A549 (cell line): ENCODE measurements around the gene SKI.

Experiments used
- CBX2 ChIP-seq: fragments of 200-600 bp; sonication (generic); IDR thresholded peaks from 2 replicates; pipeline ENCODE4 v1.6.1; 2016; ENCODE audit warnings: low read depth, mild to moderate bottlenecking, borderline replicate concordance
- CHD2 ChIP-seq: fragments of 150-350 bp; IDR thresholded peaks from 2 replicates; pipeline ENCODE4 v1.6.1; 2014; ENCODE audit warnings: low read length; ENCODE audit not compliant: partially characterized antibody
- CTCF ChIP-seq: fragments of >200 bp; sonication (Bioruptor Twin); formaldehyde crosslinking; IDR thresholded peaks from 3 replicates; pipeline ENCODE4 v1.5.1; 2016
- ELK1 ChIP-seq: fragments of 150-350 bp; IDR thresholded peaks from 2 replicates; pipeline ENCODE4 v1.6.1; 2014; ENCODE audit warnings: low read depth, mild to moderate bottlenecking, low read length
- ESRRA ChIP-seq: fragments of 150-350 bp; IDR thresholded peaks from 2 replicates; pipeline ENCODE4 v1.6.1; 2014; ENCODE audit warnings: mild to moderate bottlenecking, low read length, borderline replicate concordance
- HOXA7 ChIP-seq: fragments of 250-450 bp; sonication (Bioruptor Pico); IDR thresholded peaks from 2 replicates; pipeline ENCODE4 v1.5.0; 2020; ENCODE audit warnings: mild to moderate bottlenecking, moderate library complexity
- MAZ ChIP-seq: fragments of 150-350 bp; IDR thresholded peaks from 2 replicates; pipeline ENCODE4 v1.6.1; 2014; ENCODE audit warnings: antibody characterized with exemption, low read depth, low read length, borderline replicate concordance
- MYC ChIP-seq: IDR thresholded peaks from 2 replicates; pipeline ENCODE4 v1.6.1; 2012; ENCODE audit warnings: mild to moderate bottlenecking, inconsistent platforms, low read length, improper control_type of control experiment, borderline replicate concordance
- NPAS2 ChIP-seq: fragments of 250-450 bp; sonication (Bioruptor Pico); IDR thresholded peaks from 2 replicates; pipeline ENCODE4 v1.8.0; 2022; ENCODE audit warnings: mild to moderate bottlenecking, moderate library complexity, borderline replicate concordance
- POLR2A ChIP-seq: IDR thresholded peaks from 2 replicates; pipeline ENCODE4 v1.6.1; 2012; ENCODE audit warnings: mild to moderate bottlenecking, low read length
- RAD21 ChIP-seq, 2 experiments: fragments of >200 bp in 1 of 2; sonication (Bioruptor Twin) in 1 of 2; formaldehyde crosslinking in 1 of 2; IDR thresholded peaks in 1 of 2; conservative IDR thresholded peaks in 1 of 2; 2 replicates in 1 of 2; 3 replicates in 1 of 2; pipeline ENCODE4 v1.6.1; 2012 to 2018; ENCODE audit warnings: inconsistent platforms in 1 of 2
- RCOR1 ChIP-seq: fragments of 150-350 bp; IDR thresholded peaks from 2 replicates; pipeline ENCODE4 v1.6.1; 2014; ENCODE audit warnings: antibody characterized with exemption, low read length, low read depth
- REST ChIP-seq: fragments of 200-600 bp; sonication (generic); IDR thresholded peaks from 2 replicates; pipeline ENCODE4 v1.6.1; 2016; ENCODE audit warnings: antibody characterized with exemption, mild to moderate bottlenecking, moderate library complexity
- RFX5 ChIP-seq: fragments of 450-650 bp; IDR thresholded peaks from 2 replicates; pipeline ENCODE4 v1.7.1; 2014; ENCODE audit warnings: antibody characterized with exemption, mild to moderate bottlenecking, moderate library complexity

GRCh38 chr1:2189459-2190425 is 38.4 kb upstream of the SKI start:
- TF ChIP-seq RAD21 (conservative IDR thresholded peaks at IDR 0.05 in 1 of 2, IDR thresholded peaks at IDR 0.05 in 1 of 2) (no peak), CTCF (no peak), RFX5 (no peak), ELK1 (no peak), POLR2A (peak; percentile 29; the same call in 1 of the 2 replicates), CHD2 (no peak), ESRRA (no peak), NPAS2 (CRISPR knock-in tag) (no peak), REST (no peak), HOXA7 (CRISPR knock-in tag) (no peak), RCOR1 (no peak), MYC (no peak), CBX2 (no peak), MAZ (no peak)
